Endothelial cell of umbilical vein (primary cell): ENCODE results near the gene ATP1B4. TPM values are rescaled to one million over a fixed set of nuclear protein-coding genes. Genes with fewer than 3 reads are reported as not detected.

Source experiments
- BruUV-seq: library from RNA; stranded (reverse); fragments of 400-500 nt; replicated peaks from 2 replicates; lab custom pipeline; 2021; lab: Mats Ljungman, UMichigan
- CTCF ChIA-PET: fragments of 300-600, 350-600 bp; sonication (Branson Sonifier 250); formaldehyde crosslinking; loops from one replicate; lab custom pipeline; 2021; ENCODE audit warnings: antibody characterized with exemption, inconsistent platforms; lab: Charles Lee
- POLR2A ChIA-PET: fragments of 300-600, 350-600 bp; sonication (Branson Sonifier 250); formaldehyde crosslinking; loops from one replicate; lab custom pipeline; 2021; ENCODE audit warnings: antibody characterized with exemption, inconsistent platforms; lab: Charles Lee
- DNase-seq: peaks from one replicate; pipeline ENCODE4 v3.0.0-alpha.2; 2011; ENCODE audit warnings: low read depth, low spot score
- FAIRE-seq: peaks from 2 replicates; lab custom pipeline; 2011; peaks lifted over from hg19 to GRCh38; lab: Jason Lieb, UNC
- H2AFZ ChIP-seq: 2 replicates; pipeline ENCODE4 v1.6.0; 2012; ENCODE audit warnings: low read depth, low read length, control low read depth, inconsistent platforms
- H3K27ac ChIP-seq: 2 replicates; pipeline ENCODE4 v1.5.1; 2011; ENCODE audit warnings: low read depth, mild to moderate bottlenecking, control low read depth, low read length, moderate library complexity; ENCODE audit not compliant: insufficient read depth
- H3K27me3 ChIP-seq, 2 experiments: 2 replicates each; pipeline versions ENCODE4 v1.6.0 to v1.6.1; 2011; ENCODE audit warnings: low read length in 2 of 2, mixed read lengths in 1 of 2; ENCODE audit not compliant: control insufficient read depth in 2 of 2, insufficient read depth in 2 of 2
- H3K36me3 ChIP-seq, 2 experiments: 2 replicates in 1 of 2; 3 replicates in 1 of 2; pipeline ENCODE4 v1.5.1; 2011; ENCODE audit warnings: low read length in 2 of 2, mild to moderate bottlenecking in 1 of 2, moderate library complexity in 1 of 2; ENCODE audit not compliant: control insufficient read depth in 2 of 2, insufficient read depth in 2 of 2; ENCODE audit errors: extremely low read depth in 1 of 2
- H3K4me1 ChIP-seq: 3 replicates; pipeline ENCODE4 v1.5.1; 2011; ENCODE audit warnings: mild to moderate bottlenecking, low read length; ENCODE audit not compliant: control insufficient read depth, insufficient read depth; ENCODE audit errors: extremely low read depth
- H3K4me2 ChIP-seq: 2 replicates; pipeline ENCODE4 v1.6.1; 2011; ENCODE audit warnings: low read length, control low read depth, mixed read lengths; ENCODE audit not compliant: insufficient read depth
- H3K4me3 ChIP-seq, 3 experiments: fragments of 200-600 bp in 1 of 3; sonication (generic), shearing (Covaris generic) in 1 of 3; replicated peaks in 1 of 3; 2 replicates each; pipeline ENCODE4 v1.5.1; 2011 to 2016; ENCODE audit warnings: control low read depth in 3 of 3, low read length in 3 of 3, mild to moderate bottlenecking in 2 of 3, inconsistent platforms in 1 of 3, low read depth in 1 of 3, moderate library complexity in 1 of 3; ENCODE audit not compliant: insufficient read depth in 1 of 3
- H3K79me2 ChIP-seq: 2 replicates; pipeline ENCODE4 v1.6.0; 2012; ENCODE audit warnings: low read length, inconsistent platforms; ENCODE audit not compliant: control insufficient read depth, insufficient read depth
- H3K9ac ChIP-seq: replicated peaks from 2 replicates; pipeline ENCODE3; 2011; ENCODE audit warnings: low read length, control low read depth; ENCODE audit not compliant: insufficient read depth; ENCODE audit errors: extremely low read depth
- H3K9me1 ChIP-seq: replicated peaks from 3 replicates; pipeline ENCODE4 v1.6.0; 2011; ENCODE audit warnings: mild to moderate bottlenecking, low read length; ENCODE audit not compliant: control insufficient read depth, insufficient read depth; ENCODE audit errors: extremely low read depth
- H3K9me3 ChIP-seq: replicated peaks from 2 replicates; pipeline ENCODE4 v1.5.1; 2012; ENCODE audit warnings: low read length, inconsistent platforms; ENCODE audit not compliant: control insufficient read depth, insufficient read depth
- H4K20me1 ChIP-seq: replicated peaks from 2 replicates; pipeline ENCODE3; 2011; ENCODE audit warnings: mild to moderate bottlenecking, low read length; ENCODE audit not compliant: control insufficient read depth, insufficient read depth; ENCODE audit errors: extremely low read depth
- CTCF ChIP-seq, 2 donors: IDR thresholded peaks; 1 replicate in 1 of 2; 2 replicates in 1 of 2; pipeline ENCODE4 v1.5.1; 2011; ENCODE audit warnings: low read length in 2 of 2, mild to moderate bottlenecking in 2 of 2, moderate library complexity in 2 of 2, control low read depth in 1 of 2, inconsistent platforms in 1 of 2, low read depth in 1 of 2; ENCODE audit not compliant: insufficient read depth in 1 of 2; ENCODE audit errors: extremely low read depth in 1 of 2
- EZH2 ChIP-seq: IDR thresholded peaks from 2 replicates; pipeline ENCODE4 v1.6.1; 2012; ENCODE audit warnings: borderline replicate concordance, low read depth, mild to moderate bottlenecking, moderate library complexity, low read length, inconsistent platforms; ENCODE audit not compliant: severe bottlenecking
- FOS ChIP-seq: IDR thresholded peaks from 2 replicates; pipeline ENCODE4 v1.6.1; 2011; ENCODE audit warnings: mild to moderate bottlenecking, low read length, moderate library complexity, borderline replicate concordance; ENCODE audit not compliant: insufficient read depth
- JUN ChIP-seq: IDR thresholded peaks from 2 replicates; pipeline ENCODE4 v1.6.1; 2011; ENCODE audit warnings: borderline replicate concordance, low read depth; ENCODE audit not compliant: insufficient read length, insufficient read depth
- MAX ChIP-seq: IDR thresholded peaks from 2 replicates; pipeline ENCODE4 v1.6.1; 2011; ENCODE audit not compliant: insufficient read depth, insufficient read length
- MYC ChIP-seq: IDR thresholded peaks from one replicate; pipeline ENCODE4 v1.6.1; 2011; ENCODE audit warnings: mild to moderate bottlenecking, low read depth, low read length
- POLR2A ChIP-seq: IDR thresholded peaks from 2 replicates; pipeline ENCODE4 v1.6.1; 2012; ENCODE audit warnings: low read depth, mild to moderate bottlenecking, control low read depth, low read length
- dilution Hi-C: fragments of 300-500 bp; cut with MboI; formaldehyde crosslinking; loops from one replicate; pipeline ENCODE4 v1.15.0; 2019; ENCODE audit warnings: low sequenced_read_pairs; ENCODE audit not compliant: extremely low pct_ligation_motif_present
- intact Hi-C: fragments of 100-400 bp; cut with micrococcal nuclease; formaldehyde crosslinking; loops from one replicate; pipeline ENCODE4 v1.10.0; 2022
- polyA plus RNA-seq, 4 experiments: library from polyadenylated mRNA; depleted of rRNA in 3 of 4; stranded (reverse) in 3 of 4; unstranded in 1 of 4; fragments of >200 nt; gene quantifications; 2 replicates each; pipeline versions ENCODE4 v1.2.1 to v1.2.3, GENCODE V29; 2011 to 2012; ENCODE audit warnings: missing spikeins in 1 of 4
- total RNA-seq: library from RNA; stranded (reverse); gene quantifications from 2 replicates; pipeline ENCODE4 v1.2.3, GENCODE V29; 2021

ATP1B4 gene
- total and polyA plus RNA-seq, 2 donors (not counting 3 experiments of a cell fraction or from before 2014, with no cell fraction given) = not detected

- Histone ChIP-seq H3K9ac (no peak overlapping the region), H3K4me3 (no peak overlapping the region)
- POLR2A ChIA-PET = no interaction called here
Observed at GRCh38 chrX:120350450-120351138, 11.3 kb upstream of the ATP1B4 start.

More at GRCh38 chrX:120350450-120351138, 11.3 kb upstream of the ATP1B4 start:
- Histone ChIP-seq H3K27me3 (no peaks in the 10 kb centered on the region), H3K9me1 (no peaks in the 10 kb centered on the region), H3K36me3 (no peaks in the 10 kb centered on the region), H2AFZ (no peak overlapping the region), H3K27ac (no peak overlapping the region), H3K4me2 (no peak overlapping the region), H4K20me1 (no peaks in the 10 kb centered on the region), H3K4me1 (no peaks in the 10 kb centered on the region), H3K9me3 (no peaks in the 10 kb centered on the region), H3K79me2 (no peaks in the 10 kb centered on the region)
- TF ChIP-seq MAX (no peak), JUN (no peak), POLR2A (no peak), EZH2 (no peak), FOS (no peak), MYC (no peak), CTCF (IDR thresholded peaks at IDR 0.05; ENCODE audit: extremely low read depth in 1 of 2, insufficient read depth in 1 of 2, low read depth in 1 of 2, low read length in 2 of 2) (no peak)
- intact Hi-C loops (no loop called here), dilution Hi-C loops (no loop called here)
- DNase-seq (no peak), FAIRE-seq (no peak)
- no TSS peak for BruUV-seq
- CTCF ChIA-PET = no interaction called here
